Fibroblast of lung (primary cell): ENCODE results near the gene CEACAM6. TPM values are rescaled to one million over a fixed set of nuclear protein-coding genes. Genes with fewer than 3 reads are reported as not detected.

Experiments used
- DNase-seq, 2 donors: peaks; one replicate each; pipeline versions ENCODE4 v3.0.0 to v3.0.0-alpha.2; 2010; ENCODE audit warnings: low read depth in 2 of 2
- H2AFZ ChIP-seq: 2 replicates; pipeline ENCODE4 v1.5.1; 2012; ENCODE audit warnings: low read length, control low read depth, inconsistent platforms
- H3K27ac ChIP-seq: 2 replicates; pipeline ENCODE4 v1.5.1; 2011; ENCODE audit warnings: low read length, control low read depth; ENCODE audit not compliant: insufficient read depth
- H3K27me3 ChIP-seq: 2 replicates; pipeline ENCODE4 v1.5.1; 2011; ENCODE audit warnings: mild to moderate bottlenecking, low read length; ENCODE audit not compliant: control insufficient read depth, insufficient read depth
- H3K36me3 ChIP-seq: 2 replicates; pipeline ENCODE4 v1.5.1; 2011; ENCODE audit warnings: low read length; ENCODE audit not compliant: control insufficient read depth, insufficient read depth
- H3K4me1 ChIP-seq: 2 replicates; pipeline ENCODE4 v1.5.1; 2011; ENCODE audit warnings: low read length; ENCODE audit not compliant: control insufficient read depth, insufficient read depth; ENCODE audit errors: extremely low read depth
- H3K4me2 ChIP-seq: 2 replicates; pipeline ENCODE4 v1.5.1; 2011; ENCODE audit warnings: low read length, control low read depth; ENCODE audit not compliant: insufficient read depth; ENCODE audit errors: extremely low read depth
- H3K4me3 ChIP-seq, 4 experiments: fragments of 200-600 bp in 1 of 4; sonication (generic) in 1 of 4; replicated peaks in 1 of 4; 2 replicates each; pipeline ENCODE4 v1.5.1; 2011 to 2016; ENCODE audit warnings: low read length in 4 of 4, low read depth in 3 of 4, mild to moderate bottlenecking in 3 of 4, control low read depth in 2 of 4, inconsistent platforms in 1 of 4, mixed read lengths in 1 of 4; ENCODE audit not compliant: insufficient read depth in 1 of 4; ENCODE audit errors: control extremely low read depth in 1 of 4
- H3K79me2 ChIP-seq: 2 replicates; pipeline ENCODE4 v1.5.1; 2012; ENCODE audit warnings: mild to moderate bottlenecking, low read length, inconsistent platforms; ENCODE audit not compliant: control insufficient read depth, insufficient read depth
- H3K9ac ChIP-seq: 2 replicates; pipeline ENCODE4 v1.5.1; 2011; ENCODE audit warnings: mild to moderate bottlenecking, low read length, control low read depth; ENCODE audit not compliant: insufficient read depth
- H3K9me3 ChIP-seq: 2 replicates; pipeline ENCODE4 v1.5.1; 2012; ENCODE audit warnings: low read depth, low read length; ENCODE audit not compliant: control insufficient read depth, insufficient read depth
- H4K20me1 ChIP-seq: 2 replicates; pipeline ENCODE4 v1.5.1; 2011; ENCODE audit warnings: low read length; ENCODE audit not compliant: control insufficient read depth, insufficient read depth; ENCODE audit errors: extremely low read depth
- EZH2 ChIP-seq: IDR thresholded peaks from 2 replicates; pipeline ENCODE4 v1.5.1; 2012; ENCODE audit warnings: low read length, control low read depth, mild to moderate bottlenecking; ENCODE audit errors: missing control alignments
- polyA plus RNA-seq, 2 donors: library from polyadenylated mRNA; depleted of rRNA in 1 of 2; stranded (reverse) in 1 of 2; unstranded in 1 of 2; fragments of >200 nt; gene quantifications; 2 replicates each; pipeline ENCODE4 v1.2.1, GENCODE V29; 2011 to 2012; ENCODE audit warnings: missing spikeins in 1 of 2
- total RNA-seq: library from RNA; depleted of rRNA; stranded (reverse); fragments of >200 nt; gene quantifications from 2 replicates; pipeline ENCODE4 v1.2.1, GENCODE V29; 2014
- TF ChIP-seq, protein P1 (sequence below), 2 donors: IDR thresholded peaks in 1 of 2; conservative IDR thresholded peaks in 1 of 2; 1 replicate in 1 of 2; 2 replicates in 1 of 2; pipeline ENCODE4 v1.5.1; 2011 to 2012; ENCODE audit warnings: low read length in 2 of 2, control low read depth in 1 of 2, inconsistent platforms in 1 of 2, low read depth in 1 of 2, mild to moderate bottlenecking in 1 of 2

Gene CEACAM6
- total and polyA plus RNA-seq, 2 donors (not counting 1 experiment from before 2014, with no cell fraction given), result not detected

DNA sequence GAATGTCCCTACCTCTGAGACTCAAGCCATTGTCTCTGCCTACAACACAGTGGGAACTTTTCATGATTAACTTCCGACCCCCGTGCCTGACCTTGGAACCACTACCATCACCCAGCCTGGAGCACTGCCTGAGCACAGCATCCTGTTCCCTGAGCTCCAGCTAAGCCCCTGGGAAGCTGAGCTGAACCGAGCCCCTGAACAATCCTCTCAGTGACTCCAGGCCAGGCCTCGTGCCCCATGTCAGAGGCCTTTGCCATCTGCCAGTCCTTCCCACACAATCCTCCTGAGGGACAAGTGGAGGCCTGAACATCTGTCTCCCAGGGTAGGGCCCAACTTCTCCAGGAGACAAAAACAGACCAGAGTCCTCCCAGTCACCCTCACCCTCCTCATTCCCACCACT lies 58.6 kb downstream of the CEACAM6 start:
- Histone ChIP-seq H3K4me3 (no peak overlapping the region), H3K36me3 (no peaks in the 10 kb centered on the region), H4K20me1 (no peaks in the 10 kb centered on the region), H3K27me3 (no peaks in the 10 kb centered on the region), H3K4me2 (no peak overlapping the region), H2AFZ (no peak overlapping the region), H3K9me3 (no peaks in the 10 kb centered on the region), H3K27ac (no peak overlapping the region), H3K4me1 (no peaks in the 10 kb centered on the region), H3K79me2 (no peaks in the 10 kb centered on the region), H3K9ac (no peak overlapping the region)
- DNase-seq, result no peak
- no peak for TF ChIP-seq EZH2
- TF ChIP-seq, protein P1, sequence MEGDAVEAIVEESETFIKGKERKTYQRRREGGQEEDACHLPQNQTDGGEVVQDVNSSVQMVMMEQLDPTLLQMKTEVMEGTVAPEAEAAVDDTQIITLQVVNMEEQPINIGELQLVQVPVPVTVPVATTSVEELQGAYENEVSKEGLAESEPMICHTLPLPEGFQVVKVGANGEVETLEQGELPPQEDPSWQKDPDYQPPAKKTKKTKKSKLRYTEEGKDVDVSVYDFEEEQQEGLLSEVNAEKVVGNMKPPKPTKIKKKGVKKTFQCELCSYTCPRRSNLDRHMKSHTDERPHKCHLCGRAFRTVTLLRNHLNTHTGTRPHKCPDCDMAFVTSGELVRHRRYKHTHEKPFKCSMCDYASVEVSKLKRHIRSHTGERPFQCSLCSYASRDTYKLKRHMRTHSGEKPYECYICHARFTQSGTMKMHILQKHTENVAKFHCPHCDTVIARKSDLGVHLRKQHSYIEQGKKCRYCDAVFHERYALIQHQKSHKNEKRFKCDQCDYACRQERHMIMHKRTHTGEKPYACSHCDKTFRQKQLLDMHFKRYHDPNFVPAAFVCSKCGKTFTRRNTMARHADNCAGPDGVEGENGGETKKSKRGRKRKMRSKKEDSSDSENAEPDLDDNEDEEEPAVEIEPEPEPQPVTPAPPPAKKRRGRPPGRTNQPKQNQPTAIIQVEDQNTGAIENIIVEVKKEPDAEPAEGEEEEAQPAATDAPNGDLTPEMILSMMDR (conservative IDR thresholded peaks at IDR 0.05 in 1 of 2, IDR thresholded peaks at IDR 0.05 in 1 of 2; ENCODE audit: low read depth in 1 of 2, low read length in 2 of 2), result no peak

- Histone ChIP-seq H2AFZ (no peak overlapping the region), H3K27me3 (no peaks in the 10 kb centered on the region), H3K4me3 (no peak overlapping the region), H3K79me2 (no peaks in the 10 kb centered on the region), H3K36me3 (no peaks in the 10 kb centered on the region), H3K9me3 (no peaks in the 10 kb centered on the region), H3K4me1 (no peaks in the 10 kb centered on the region), H4K20me1 (no peaks in the 10 kb centered on the region), H3K4me2 (no peak overlapping the region), H3K27ac (no peak overlapping the region), H3K9ac (no peak overlapping the region)
- DNase-seq, result no peak
- TF ChIP-seq, protein P1 (conservative IDR thresholded peaks at IDR 0.05 in 1 of 2, IDR thresholded peaks at IDR 0.05 in 1 of 2; ENCODE audit: low read depth in 1 of 2, low read length in 2 of 2), result no peak
- TF ChIP-seq EZH2, result no peak
Measured at GRCh38 chr19:41815301-41815700, 60.0 kb downstream of the CEACAM6 start.

DNA sequence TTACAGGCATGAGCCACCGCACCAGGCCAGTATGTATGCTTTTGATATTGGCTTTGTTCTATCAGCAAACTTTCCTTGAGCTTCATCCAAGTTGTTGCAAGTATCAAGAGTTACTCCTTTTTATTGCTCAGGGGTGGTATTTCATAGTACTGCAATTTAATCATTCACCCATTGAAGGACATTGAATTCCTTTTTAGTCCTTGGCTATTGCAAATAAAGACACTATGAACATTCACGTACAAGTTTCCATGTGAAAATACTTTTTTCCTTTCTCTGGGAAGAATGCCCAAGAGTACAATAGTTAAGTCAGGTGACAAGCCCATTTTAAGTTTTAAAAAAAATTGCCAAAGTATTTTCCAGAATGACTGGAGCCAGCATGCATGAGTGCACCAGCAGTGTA lies 61.4 kb downstream of the CEACAM6 start:
- DNase-seq, result no peak
- TF ChIP-seq, protein P1 (conservative IDR thresholded peaks at IDR 0.05 in 1 of 2, IDR thresholded peaks at IDR 0.05 in 1 of 2; ENCODE audit: low read depth in 1 of 2, low read length in 2 of 2), result no peak
- no peak for TF ChIP-seq EZH2

More for the DNA sequence above, 61.4 kb downstream of the CEACAM6 start:
- no peak overlapping the region for H3K27ac ChIP-seq
- H3K79me2 ChIP-seq, result no peaks in the 10 kb centered on the region
- no peak overlapping the region for H3K4me2 ChIP-seq
- no peaks in the 10 kb centered on the region for H3K4me1 ChIP-seq
- no peak overlapping the region for H3K4me3 ChIP-seq
- no peaks in the 10 kb centered on the region for H4K20me1 ChIP-seq
- no peaks in the 10 kb centered on the region for H3K27me3 ChIP-seq
- no peak overlapping the region for H2AFZ ChIP-seq
- H3K9ac ChIP-seq, result no peak overlapping the region
- H3K36me3 ChIP-seq, result no peaks in the 10 kb centered on the region
- H3K9me3 ChIP-seq, result no peaks in the 10 kb centered on the region
